A673 (cell line): Measurements from ENCODE around the gene PRM3.

Experiments used
- CTCF ChIP-seq: fragments of 300-800, 200-600 bp; sonication (generic); conservative IDR thresholded peaks from 2 replicates; pipeline ENCODE4 v1.5.1; 2017; ENCODE audit warnings: low read depth, mild to moderate bottlenecking, antibody characterized with exemption, low read length, moderate library complexity, mixed read lengths
- EZH2 ChIP-seq: fragments of 200-600 bp; sonication (generic); IDR thresholded peaks from 2 replicates; pipeline ENCODE4 v1.6.1; 2017; ENCODE audit warnings: borderline replicate concordance, low read depth, mild to moderate bottlenecking, mixed read lengths, antibody characterized with exemption, low read length; ENCODE audit not compliant: poor library complexity, severe bottlenecking

- TF ChIP-seq CTCF = no peak
- no peak for TF ChIP-seq EZH2
Measured at GRCh38 chr16:11300560-11300892, 27.1 kb upstream of the PRM3 start.
